ENCODE results near the gene ST6GALNAC1. TPM values are rescaled to one million over a fixed set of nuclear protein-coding genes. Genes with fewer than 3 reads are reported as not detected.

The ST6GALNAC1 gene
- total RNA-seq (2022; extraction: Qiagen RNA extraction; ENCODE audit: low read depth) = 0.06 to 0.54 TPM (median 0.49 TPM) in 3 of 5 replicates, not detected in the others

GRCh38 chr17:76643553-76644148, at the start of gene ST6GALNAC1:
TSS of gene ST6GALNAC1 (minus strand) at chr17:76643757. CDS start at chr17:76643638, 119 bp downstream.

GRCh38 chr17:76585649-76586593, 57.6 kb downstream of the ST6GALNAC1 start, which contains the start of gene ST6GALNAC2:
TSS of gene ST6GALNAC2 (minus strand) at chr17:76585860. CDS start at chr17:76585808, 52 bp downstream.

Other genes with a start within 250 kb of the ST6GALNAC1 start
- gene UBE2O, start 190.6 kb downstream of the ST6GALNAC1 start, total RNA-seq (2022; extraction: Qiagen RNA extraction; ENCODE audit: low read depth) = 30.4 to 37.2 TPM (median 33.1 TPM) in 5 replicates
- 0.15 to 0.78 TPM (median 0.41 TPM) in 5 replicates for gene AANAT, start 176.2 kb downstream of the ST6GALNAC1 start, total RNA-seq (2022; extraction: Qiagen RNA extraction; ENCODE audit: low read depth)
- 52.4 to 67.1 TPM (median 60.7 TPM) in 5 replicates for gene RHBDF2, start 142.3 kb downstream of the ST6GALNAC1 start, total RNA-seq (2022; extraction: Qiagen RNA extraction; ENCODE audit: low read depth)
- gene CYGB, start 106.0 kb downstream of the ST6GALNAC1 start, total RNA-seq (2022; extraction: Qiagen RNA extraction; ENCODE audit: low read depth) = 0.56 to 1.6 TPM (median 1.0 TPM) in 5 replicates
- gene PRCD, start 103.7 kb downstream of the ST6GALNAC1 start, total RNA-seq (2022; extraction: Qiagen RNA extraction; ENCODE audit: low read depth) = not detected in 5 replicates
- 0.10 to 0.67 TPM (median 0.47 TPM) in 5 replicates for gene ST6GALNAC2, start 57.9 kb downstream of the ST6GALNAC1 start, total RNA-seq (2022; extraction: Qiagen RNA extraction; ENCODE audit: low read depth)
- 60.6 to 68.0 TPM (median 65.9 TPM) in 5 replicates for gene MXRA7, start 67.2 kb upstream of the ST6GALNAC1 start, total RNA-seq (2022; extraction: Qiagen RNA extraction; ENCODE audit: low read depth)
- gene JMJD6, start 82.8 kb upstream of the ST6GALNAC1 start, total RNA-seq (2022; extraction: Qiagen RNA extraction; ENCODE audit: low read depth) = 68.7 to 79.5 TPM (median 77.1 TPM) in 5 replicates
- gene METTL23, start 83.1 kb upstream of the ST6GALNAC1 start, total RNA-seq (2022; extraction: Qiagen RNA extraction; ENCODE audit: low read depth) = 52.7 to 65.8 TPM (median 62.2 TPM) in 5 replicates
- gene SRSF2, start 93.6 kb upstream of the ST6GALNAC1 start, total RNA-seq (2022; extraction: Qiagen RNA extraction; ENCODE audit: low read depth) = 421 to 439 TPM (median 430 TPM) in 5 replicates
- gene MFSD11, start 94.4 kb upstream of the ST6GALNAC1 start, total RNA-seq (2022; extraction: Qiagen RNA extraction; ENCODE audit: low read depth) = 17.1 to 21.6 TPM (median 20.7 TPM) in 5 replicates
- gene MGAT5B, start 224.6 kb upstream of the ST6GALNAC1 start, total RNA-seq (2022; extraction: Qiagen RNA extraction; ENCODE audit: low read depth) = 18.4 to 26.0 TPM (median 23.0 TPM) in 5 replicates

All from A549 treated with GW870086 at 1 μM for 4 hours (cell line).